ENCODE results near the gene SCAF1. TPM values are rescaled to one million over a fixed set of nuclear protein-coding genes. Genes with fewer than 3 reads are reported as not detected.

The SCAF1 gene
- total and polyA plus RNA-seq, 2 experiments from 2014 or later = 19.7 to 53.7 TPM

DNA sequence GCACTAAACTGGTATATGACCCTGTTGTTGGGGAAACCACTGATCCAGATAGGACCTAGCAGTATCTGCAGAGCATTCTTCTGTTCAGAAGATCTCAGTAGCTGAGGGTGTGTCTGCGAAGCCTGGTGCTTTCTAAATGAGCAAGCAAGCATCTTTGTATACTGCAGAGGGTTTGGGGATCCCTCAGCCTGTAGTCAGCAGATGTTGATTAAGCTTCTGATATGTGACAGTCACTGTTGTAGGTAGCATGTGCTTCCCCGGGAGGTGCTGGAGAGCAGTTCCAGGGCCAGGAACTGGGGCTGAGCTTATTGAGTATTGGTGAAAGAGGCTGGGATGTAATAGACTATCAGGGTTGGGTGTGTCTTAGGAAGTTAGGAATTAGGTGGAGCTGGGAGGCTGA lies 1.5 kb downstream of the SCAF1 start (continued):
- TF ChIP-seq STAT1 (IDR thresholded peaks at IDR 0.05; ENCODE audit: unreplicated experiment) (no peak), ZNF114 (CRISPR knock-in tag; IDR thresholded peaks at IDR 0.05) (no peak), ZNF331 (CRISPR knock-in tag; IDR thresholded peaks at IDR 0.05; ENCODE audit: low read depth) (no peak)
- TF ChIP-seq, protein P1, sequence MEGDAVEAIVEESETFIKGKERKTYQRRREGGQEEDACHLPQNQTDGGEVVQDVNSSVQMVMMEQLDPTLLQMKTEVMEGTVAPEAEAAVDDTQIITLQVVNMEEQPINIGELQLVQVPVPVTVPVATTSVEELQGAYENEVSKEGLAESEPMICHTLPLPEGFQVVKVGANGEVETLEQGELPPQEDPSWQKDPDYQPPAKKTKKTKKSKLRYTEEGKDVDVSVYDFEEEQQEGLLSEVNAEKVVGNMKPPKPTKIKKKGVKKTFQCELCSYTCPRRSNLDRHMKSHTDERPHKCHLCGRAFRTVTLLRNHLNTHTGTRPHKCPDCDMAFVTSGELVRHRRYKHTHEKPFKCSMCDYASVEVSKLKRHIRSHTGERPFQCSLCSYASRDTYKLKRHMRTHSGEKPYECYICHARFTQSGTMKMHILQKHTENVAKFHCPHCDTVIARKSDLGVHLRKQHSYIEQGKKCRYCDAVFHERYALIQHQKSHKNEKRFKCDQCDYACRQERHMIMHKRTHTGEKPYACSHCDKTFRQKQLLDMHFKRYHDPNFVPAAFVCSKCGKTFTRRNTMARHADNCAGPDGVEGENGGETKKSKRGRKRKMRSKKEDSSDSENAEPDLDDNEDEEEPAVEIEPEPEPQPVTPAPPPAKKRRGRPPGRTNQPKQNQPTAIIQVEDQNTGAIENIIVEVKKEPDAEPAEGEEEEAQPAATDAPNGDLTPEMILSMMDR (conservative IDR thresholded peaks at IDR 0.05; ENCODE audit: low read depth in 2 of 2) = no peak
- TF ChIP-seq, protein P2, sequence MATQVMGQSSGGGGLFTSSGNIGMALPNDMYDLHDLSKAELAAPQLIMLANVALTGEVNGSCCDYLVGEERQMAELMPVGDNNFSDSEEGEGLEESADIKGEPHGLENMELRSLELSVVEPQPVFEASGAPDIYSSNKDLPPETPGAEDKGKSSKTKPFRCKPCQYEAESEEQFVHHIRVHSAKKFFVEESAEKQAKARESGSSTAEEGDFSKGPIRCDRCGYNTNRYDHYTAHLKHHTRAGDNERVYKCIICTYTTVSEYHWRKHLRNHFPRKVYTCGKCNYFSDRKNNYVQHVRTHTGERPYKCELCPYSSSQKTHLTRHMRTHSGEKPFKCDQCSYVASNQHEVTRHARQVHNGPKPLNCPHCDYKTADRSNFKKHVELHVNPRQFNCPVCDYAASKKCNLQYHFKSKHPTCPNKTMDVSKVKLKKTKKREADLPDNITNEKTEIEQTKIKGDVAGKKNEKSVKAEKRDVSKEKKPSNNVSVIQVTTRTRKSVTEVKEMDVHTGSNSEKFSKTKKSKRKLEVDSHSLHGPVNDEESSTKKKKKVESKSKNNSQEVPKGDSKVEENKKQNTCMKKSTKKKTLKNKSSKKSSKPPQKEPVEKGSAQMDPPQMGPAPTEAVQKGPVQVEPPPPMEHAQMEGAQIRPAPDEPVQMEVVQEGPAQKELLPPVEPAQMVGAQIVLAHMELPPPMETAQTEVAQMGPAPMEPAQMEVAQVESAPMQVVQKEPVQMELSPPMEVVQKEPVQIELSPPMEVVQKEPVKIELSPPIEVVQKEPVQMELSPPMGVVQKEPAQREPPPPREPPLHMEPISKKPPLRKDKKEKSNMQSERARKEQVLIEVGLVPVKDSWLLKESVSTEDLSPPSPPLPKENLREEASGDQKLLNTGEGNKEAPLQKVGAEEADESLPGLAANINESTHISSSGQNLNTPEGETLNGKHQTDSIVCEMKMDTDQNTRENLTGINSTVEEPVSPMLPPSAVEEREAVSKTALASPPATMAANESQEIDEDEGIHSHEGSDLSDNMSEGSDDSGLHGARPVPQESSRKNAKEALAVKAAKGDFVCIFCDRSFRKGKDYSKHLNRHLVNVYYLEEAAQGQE (IDR thresholded peaks at IDR 0.05; ENCODE audit: unreplicated experiment) = no peak

DNA sequence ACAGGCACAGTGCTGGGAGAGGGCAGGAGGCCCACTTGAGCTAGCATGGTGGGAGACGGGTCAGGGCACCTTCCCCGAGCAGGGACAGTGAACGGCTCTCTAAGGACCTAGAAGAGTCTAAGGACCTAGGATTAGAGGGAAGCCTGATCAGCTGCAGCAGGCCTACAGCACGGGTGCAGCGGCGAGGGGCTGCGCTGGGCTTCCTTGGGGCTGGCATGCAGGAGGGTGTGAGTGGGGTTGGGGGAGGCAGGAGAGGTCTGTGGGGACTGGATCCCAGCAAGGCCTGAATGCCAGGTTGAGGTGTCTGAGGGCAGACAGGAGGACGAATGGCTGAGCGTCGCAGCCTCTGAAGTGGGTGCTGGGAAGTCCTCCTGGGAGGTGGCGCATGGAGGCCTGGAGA lies 3.6 kb downstream of the SCAF1 start:
- Mint-ChIP-seq H3K4me3 (no peak overlapping the region), H3K27me3 (ENCODE audit: insufficient read depth, low read depth, poor library complexity) (peaks cover 22% of the 10 kb centered on the region), H3K27ac (peak overlapping the region; percentile 77; the same call in 1 of the 2 replicates), H3K4me1 (peaks cover 30% of the 10 kb centered on the region), H3K36me3 (ENCODE audit: low read depth) (peaks cover 32% of the 10 kb centered on the region), H3K9me3 (no peaks in the 10 kb centered on the region)
- peaks cover 26% of the 10 kb centered on the region for H3K79me2 ChIP-seq (replicated peaks; ENCODE audit: insufficient read depth)
- peaks cover 18% of the 10 kb centered on the region for H3K4me1 ChIP-seq (ENCODE audit: insufficient read depth)
- DNase-seq (ENCODE audit: low spot score) (no peak), ATAC-seq (no peak)
- no peaks in the 10 kb centered on the region for H3K27me3 ChIP-seq (ENCODE audit: insufficient read depth)
- H3K27ac ChIP-seq (ENCODE audit: low read depth) = no peak overlapping the region
- H2AFZ ChIP-seq = no peak overlapping the region
- H3K4me2 ChIP-seq = no peak overlapping the region
- H4K20me1 ChIP-seq (replicated peaks; ENCODE audit: insufficient read depth) = peaks cover 13% of the 10 kb centered on the region
- H3K4me3 ChIP-seq = no peak overlapping the region
- peaks cover 21% of the 10 kb centered on the region for H3F3A ChIP-seq (replicated peaks; ENCODE audit: low read depth)
- no peaks in the 10 kb centered on the region; the same call in none of the 2 replicates for H3K36me3 ChIP-seq (ENCODE audit: insufficient read depth)
- no peaks in the 10 kb centered on the region for H3K9me2 ChIP-seq (ENCODE audit: insufficient read depth)
- TF ChIP-seq NANOG (IDR thresholded peaks at IDR 0.05; ENCODE audit: borderline replicate concordance) (no peak), ZNF331 (CRISPR knock-in tag; IDR thresholded peaks at IDR 0.05; ENCODE audit: low read depth) (no peak), CREB1 (CRISPR knock-in tag; IDR thresholded peaks at IDR 0.05; ENCODE audit: low read depth) (no peak), POLR2AphosphoS5 (IDR thresholded peaks at IDR 0.05; ENCODE audit: low read depth) (no peak), EZH2phosphoT487 (IDR thresholded peaks at IDR 0.05; ENCODE audit: unreplicated experiment) (no peak), STAT1 (IDR thresholded peaks at IDR 0.05; ENCODE audit: unreplicated experiment) (no peak), ZNF114 (CRISPR knock-in tag; IDR thresholded peaks at IDR 0.05) (no peak)
- TF ChIP-seq, protein P3, sequence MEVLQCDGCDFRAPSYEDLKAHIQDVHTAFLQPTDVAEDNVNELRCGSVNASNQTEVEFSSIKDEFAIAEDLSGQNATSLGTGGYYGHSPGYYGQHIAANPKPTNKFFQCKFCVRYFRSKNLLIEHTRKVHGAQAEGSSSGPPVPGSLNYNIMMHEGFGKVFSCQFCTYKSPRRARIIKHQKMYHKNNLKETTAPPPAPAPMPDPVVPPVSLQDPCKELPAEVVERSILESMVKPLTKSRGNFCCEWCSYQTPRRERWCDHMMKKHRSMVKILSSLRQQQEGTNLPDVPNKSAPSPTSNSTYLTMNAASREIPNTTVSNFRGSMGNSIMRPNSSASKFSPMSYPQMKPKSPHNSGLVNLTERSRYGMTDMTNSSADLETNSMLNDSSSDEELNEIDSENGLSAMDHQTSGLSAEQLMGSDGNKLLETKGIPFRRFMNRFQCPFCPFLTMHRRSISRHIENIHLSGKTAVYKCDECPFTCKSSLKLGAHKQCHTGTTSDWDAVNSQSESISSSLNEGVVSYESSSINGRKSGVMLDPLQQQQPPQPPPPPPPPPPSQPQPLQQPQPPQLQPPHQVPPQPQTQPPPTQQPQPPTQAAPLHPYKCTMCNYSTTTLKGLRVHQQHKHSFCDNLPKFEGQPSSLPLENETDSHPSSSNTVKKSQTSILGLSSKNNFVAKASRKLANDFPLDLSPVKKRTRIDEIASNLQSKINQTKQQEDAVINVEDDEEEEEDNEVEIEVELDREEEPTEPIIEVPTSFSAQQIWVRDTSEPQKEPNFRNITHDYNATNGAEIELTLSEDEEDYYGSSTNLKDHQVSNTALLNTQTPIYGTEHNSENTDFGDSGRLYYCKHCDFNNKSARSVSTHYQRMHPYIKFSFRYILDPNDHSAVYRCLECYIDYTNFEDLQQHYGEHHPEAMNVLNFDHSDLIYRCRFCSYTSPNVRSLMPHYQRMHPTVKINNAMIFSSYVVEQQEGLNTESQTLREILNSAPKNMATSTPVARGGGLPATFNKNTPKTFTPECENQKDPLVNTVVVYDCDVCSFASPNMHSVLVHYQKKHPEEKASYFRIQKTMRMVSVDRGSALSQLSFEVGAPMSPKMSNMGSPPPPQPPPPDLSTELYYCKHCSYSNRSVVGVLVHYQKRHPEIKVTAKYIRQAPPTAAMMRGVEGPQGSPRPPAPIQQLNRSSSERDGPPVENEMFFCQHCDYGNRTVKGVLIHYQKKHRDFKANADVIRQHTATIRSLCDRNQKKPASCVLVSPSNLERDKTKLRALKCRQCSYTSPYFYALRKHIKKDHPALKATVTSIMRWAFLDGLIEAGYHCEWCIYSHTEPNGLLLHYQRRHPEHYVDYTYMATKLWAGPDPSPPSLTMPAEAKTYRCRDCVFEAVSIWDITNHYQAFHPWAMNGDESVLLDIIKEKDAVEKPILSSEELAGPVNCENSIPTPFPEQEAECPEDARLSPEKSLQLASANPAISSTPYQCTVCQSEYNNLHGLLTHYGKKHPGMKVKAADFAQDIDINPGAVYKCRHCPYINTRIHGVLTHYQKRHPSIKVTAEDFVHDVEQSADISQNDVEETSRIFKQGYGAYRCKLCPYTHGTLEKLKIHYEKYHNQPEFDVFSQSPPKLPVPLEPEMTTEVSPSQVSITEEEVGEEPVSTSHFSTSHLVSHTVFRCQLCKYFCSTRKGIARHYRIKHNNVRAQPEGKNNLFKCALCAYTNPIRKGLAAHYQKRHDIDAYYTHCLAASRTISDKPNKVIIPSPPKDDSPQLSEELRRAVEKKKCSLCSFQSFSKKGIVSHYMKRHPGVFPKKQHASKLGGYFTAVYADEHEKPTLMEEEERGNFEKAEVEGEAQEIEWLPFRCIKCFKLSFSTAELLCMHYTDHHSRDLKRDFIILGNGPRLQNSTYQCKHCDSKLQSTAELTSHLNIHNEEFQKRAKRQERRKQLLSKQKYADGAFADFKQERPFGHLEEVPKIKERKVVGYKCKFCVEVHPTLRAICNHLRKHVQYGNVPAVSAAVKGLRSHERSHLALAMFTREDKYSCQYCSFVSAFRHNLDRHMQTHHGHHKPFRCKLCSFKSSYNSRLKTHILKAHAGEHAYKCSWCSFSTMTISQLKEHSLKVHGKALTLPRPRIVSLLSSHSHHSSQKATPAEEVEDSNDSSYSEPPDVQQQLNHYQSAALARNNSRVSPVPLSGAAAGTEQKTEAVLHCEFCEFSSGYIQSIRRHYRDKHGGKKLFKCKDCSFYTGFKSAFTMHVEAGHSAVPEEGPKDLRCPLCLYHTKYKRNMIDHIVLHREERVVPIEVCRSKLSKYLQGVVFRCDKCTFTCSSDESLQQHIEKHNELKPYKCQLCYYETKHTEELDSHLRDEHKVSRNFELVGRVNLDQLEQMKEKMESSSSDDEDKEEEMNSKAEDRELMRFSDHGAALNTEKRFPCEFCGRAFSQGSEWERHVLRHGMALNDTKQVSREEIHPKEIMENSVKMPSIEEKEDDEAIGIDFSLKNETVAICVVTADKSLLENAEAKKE (CRISPR knock-in tag; IDR thresholded peaks at IDR 0.05) = no peak
- TF ChIP-seq, protein P2 (IDR thresholded peaks at IDR 0.05; ENCODE audit: unreplicated experiment) = no peak

All from GM23338 (cell line).